Measurements from ENCODE around the gene ABCC11. TPM values are rescaled to one million over a fixed set of nuclear protein-coding genes. Genes with fewer than 3 reads are reported as not detected.
A peak's percentile ranks its signal among the peaks of the same experiment; 100 is the strongest.
"Not testable (repeated sequence)": the region's sequence is repeated elsewhere in the genome, so short reads cannot be mapped to it uniquely, and the experiment has no call there.

The ABCC11 gene
- total RNA-seq, 1 donor from 2014 or later, result 0.12 TPM

GRCh38 chr16:48176635-48177408 lies 70.5 kb downstream of the ABCC11 start:
- Mint-ChIP-seq H3K4me3 (no peak overlapping the region), H3K9me3 (no peaks in the 10 kb centered on the region)
- intact Hi-C loops (cut with micrococcal nuclease), result no loop called here

GRCh38 chr16:48173889-48174288 lies 73.5 kb downstream of the ABCC11 start:
- Mint-ChIP-seq H3K9me3 (no peaks in the 10 kb centered on the region), H3K27ac (no peak overlapping the region), H3K27me3 (peaks cover 2% of the 10 kb centered on the region), H3K4me1 (peaks cover 3% of the 10 kb centered on the region), H3K4me3 (no peak overlapping the region), H3K36me3 (ENCODE audit: low read depth) (no peaks in the 10 kb centered on the region)
- DNase-seq, result no peak
- intact Hi-C loops (cut with micrococcal nuclease), result no loop called here

More at GRCh38 chr16:48176635-48177408, 70.5 kb downstream of the ABCC11 start:
- DNase-seq, result no peak
- Mint-ChIP-seq H3K27me3 (peaks cover 2% of the 10 kb centered on the region), H3K4me1 (peaks cover 3% of the 10 kb centered on the region), H3K36me3 (ENCODE audit: low read depth) (no peaks in the 10 kb centered on the region), H3K27ac (no peak overlapping the region)

- Mint-ChIP-seq H3K27me3 (peaks cover 2% of the 10 kb centered on the region), H3K9me3 (no peaks in the 10 kb centered on the region), H3K27ac (no peak overlapping the region), H3K4me1 (peaks cover 3% of the 10 kb centered on the region), H3K36me3 (ENCODE audit: low read depth) (no peaks in the 10 kb centered on the region), H3K4me3 (no peak overlapping the region)
- no peak for DNase-seq
- intact Hi-C loops (cut with micrococcal nuclease), result no loop called here
These were observed 74.7 kb downstream of the ABCC11 start for GRCh38 chr16:48172682-48173081.

- H3K27me3 Mint-ChIP-seq, result peaks cover 2% of the 10 kb centered on the region
- no peaks in the 10 kb centered on the region for H3K9me3 Mint-ChIP-seq
- H3K27ac Mint-ChIP-seq, result no peak overlapping the region
- intact Hi-C loops (cut with micrococcal nuclease), result loop anchor here (10.0 kb wide), 1 partner anchor 1615 kb away; no protein-coding TSS in a partner anchor
- no peaks in the 10 kb centered on the region for H3K36me3 Mint-ChIP-seq (ENCODE audit: low read depth)
- no peak overlapping the region for H3K4me3 Mint-ChIP-seq
- peaks cover 8% of the 10 kb centered on the region for H3K4me1 Mint-ChIP-seq
- DNase-seq, result no peak
These were observed 77.4 kb downstream of the ABCC11 start for GRCh38 chr16:48169896-48170295.

- intact Hi-C loops (cut with micrococcal nuclease), result loop anchor here (10.0 kb wide), 1 partner anchor 1613 kb away; no protein-coding TSS in a partner anchor
- Mint-ChIP-seq H3K36me3 (ENCODE audit: low read depth) (no peaks in the 10 kb centered on the region), H3K27ac (no peak overlapping the region), H3K4me1 (peaks cover 7% of the 10 kb centered on the region), H3K9me3 (no peaks in the 10 kb centered on the region), H3K27me3 (peaks cover 2% of the 10 kb centered on the region), H3K4me3 (no peak overlapping the region)
- no peak for DNase-seq
These were observed 79.3 kb downstream of the ABCC11 start for GRCh38 chr16:48168075-48168474.

GRCh38 chr16:48166617-48167016 lies 80.7 kb downstream of the ABCC11 start:
- H3K4me3 Mint-ChIP-seq; H3K27ac Mint-ChIP-seq; H3K9me3 Mint-ChIP-seq; H3K36me3 Mint-ChIP-seq (ENCODE audit: low read depth); H3K27me3 Mint-ChIP-seq; DNase-seq: not testable (repeated sequence)
- peaks cover 12% of the 10 kb centered on the region for H3K4me1 Mint-ChIP-seq
- intact Hi-C loops (cut with micrococcal nuclease), result loop anchor here (10.0 kb wide), 1 partner anchor 1612 kb away; no protein-coding TSS in a partner anchor

- DNase-seq, result no peak
- Mint-ChIP-seq H3K4me3 (no peak overlapping the region), H3K9me3 (no peaks in the 10 kb centered on the region), H3K27me3 (peaks cover 9% of the 10 kb centered on the region), H3K27ac (no peak overlapping the region), H3K36me3 (ENCODE audit: low read depth) (no peaks in the 10 kb centered on the region), H3K4me1 (peaks cover 14% of the 10 kb centered on the region)
- intact Hi-C loops (cut with micrococcal nuclease), result loop anchor here (1.0 to 10.0 kb wide), 5 partner anchors 464 to 1611 kb away; no protein-coding TSS in a partner anchor
These were observed 81.3 kb downstream of the ABCC11 start for GRCh38 chr16:48165961-48166578.

- peaks cover 9% of the 10 kb centered on the region for H3K27me3 Mint-ChIP-seq
- peak overlapping the region; percentile 64 for H3K27ac Mint-ChIP-seq
- H3K36me3 Mint-ChIP-seq (ENCODE audit: low read depth), result no peaks in the 10 kb centered on the region
- no peaks in the 10 kb centered on the region for H3K9me3 Mint-ChIP-seq
- intact Hi-C loops (cut with micrococcal nuclease), result loop anchor here (1.0 to 10.0 kb wide), 6 partner anchors 465 to 1610 kb away; no protein-coding TSS in a partner anchor
- DNase-seq, result peak; percentile 90
- H3K4me1 Mint-ChIP-seq, result peaks cover 15% of the 10 kb centered on the region
- H3K4me3 Mint-ChIP-seq, result no peak overlapping the region
These were observed 82.2 kb downstream of the ABCC11 start for GRCh38 chr16:48164907-48165715.

- no peak for DNase-seq
- Mint-ChIP-seq H3K36me3 (ENCODE audit: low read depth) (peaks cover 2% of the 10 kb centered on the region), H3K4me3 (no peak overlapping the region), H3K27me3 (peaks cover 12% of the 10 kb centered on the region), H3K9me3 (no peaks in the 10 kb centered on the region), H3K27ac (no peak overlapping the region), H3K4me1 (peaks cover 29% of the 10 kb centered on the region)
- intact Hi-C loops (cut with micrococcal nuclease), result loop anchor here (5.0 to 10.0 kb wide), 2 partner anchors 1311 to 1608 kb away; no protein-coding TSS in a partner anchor
These were observed 84.4 kb downstream of the ABCC11 start for GRCh38 chr16:48162839-48163410.

GRCh38 chr16:48161906-48162305 lies 85.4 kb downstream of the ABCC11 start:
- Mint-ChIP-seq H3K4me3 (no peak overlapping the region), H3K36me3 (ENCODE audit: low read depth) (peaks cover 2% of the 10 kb centered on the region), H3K27me3 (peaks cover 12% of the 10 kb centered on the region), H3K4me1 (peaks cover 40% of the 10 kb centered on the region), H3K27ac (no peak overlapping the region), H3K9me3 (no peaks in the 10 kb centered on the region)
- DNase-seq, result no peak
- intact Hi-C loops (cut with micrococcal nuclease), result loop anchor here (5.0 to 10.0 kb wide), 2 partner anchors 1310 to 1607 kb away; no protein-coding TSS in a partner anchor

GRCh38 chr16:48160575-48160974 lies 86.8 kb downstream of the ABCC11 start:
- peaks cover 15% of the 10 kb centered on the region for H3K27me3 Mint-ChIP-seq
- H3K4me1 Mint-ChIP-seq, result peaks cover 42% of the 10 kb centered on the region
- no peak overlapping the region for H3K4me3 Mint-ChIP-seq
- DNase-seq, result no peak
- no peak overlapping the region for H3K27ac Mint-ChIP-seq
- peaks cover 2% of the 10 kb centered on the region for H3K36me3 Mint-ChIP-seq (ENCODE audit: low read depth)
- intact Hi-C loops (cut with micrococcal nuclease), result loop anchor here (5.0 to 10.0 kb wide), 2 partner anchors 1308 to 1606 kb away; no protein-coding TSS in a partner anchor
- no peaks in the 10 kb centered on the region for H3K9me3 Mint-ChIP-seq

GRCh38 chr16:48158296-48158695 lies 89.0 kb downstream of the ABCC11 start:
- Mint-ChIP-seq H3K4me3 (peak overlapping the region; percentile 54), H3K9me3 (no peaks in the 10 kb centered on the region), H3K27ac (peak overlapping the region; percentile 91), H3K4me1 (peaks cover 37% of the 10 kb centered on the region), H3K27me3 (peaks cover 25% of the 10 kb centered on the region), H3K36me3 (ENCODE audit: low read depth) (peaks cover 2% of the 10 kb centered on the region)
- intact Hi-C loops (cut with micrococcal nuclease), result loop anchor here (1.0 to 5.0 kb wide), 11 partner anchors 35 to 1185 kb away; partner anchors contain the start of genes DNAJA2, ITFG1 and PHKB
- DNase-seq, result peak; percentile 79

- Mint-ChIP-seq H3K4me1 (peaks cover 37% of the 10 kb centered on the region), H3K9me3 (no peaks in the 10 kb centered on the region), H3K4me3 (peak overlapping the region; percentile 54), H3K27ac (peak overlapping the region; percentile 91), H3K36me3 (ENCODE audit: low read depth) (peaks cover 2% of the 10 kb centered on the region), H3K27me3 (peaks cover 25% of the 10 kb centered on the region)
- no peak for DNase-seq
- intact Hi-C loops (cut with micrococcal nuclease), result loop anchor here (1.0 to 5.0 kb wide), 12 partner anchors 34 to 1184 kb away; partner anchors contain the start of genes DNAJA2, ITFG1 and PHKB
These were observed 89.5 kb downstream of the ABCC11 start for GRCh38 chr16:48157794-48158193.
